ENCODE data around the gene DISC1. TPM values are rescaled to one million over a fixed set of nuclear protein-coding genes. Genes with fewer than 3 reads are reported as not detected.

The DISC1 gene
- total and polyA plus RNA-seq, 11 donors, result 0.76 to 12.8 (median 4.3) TPM

DNA sequence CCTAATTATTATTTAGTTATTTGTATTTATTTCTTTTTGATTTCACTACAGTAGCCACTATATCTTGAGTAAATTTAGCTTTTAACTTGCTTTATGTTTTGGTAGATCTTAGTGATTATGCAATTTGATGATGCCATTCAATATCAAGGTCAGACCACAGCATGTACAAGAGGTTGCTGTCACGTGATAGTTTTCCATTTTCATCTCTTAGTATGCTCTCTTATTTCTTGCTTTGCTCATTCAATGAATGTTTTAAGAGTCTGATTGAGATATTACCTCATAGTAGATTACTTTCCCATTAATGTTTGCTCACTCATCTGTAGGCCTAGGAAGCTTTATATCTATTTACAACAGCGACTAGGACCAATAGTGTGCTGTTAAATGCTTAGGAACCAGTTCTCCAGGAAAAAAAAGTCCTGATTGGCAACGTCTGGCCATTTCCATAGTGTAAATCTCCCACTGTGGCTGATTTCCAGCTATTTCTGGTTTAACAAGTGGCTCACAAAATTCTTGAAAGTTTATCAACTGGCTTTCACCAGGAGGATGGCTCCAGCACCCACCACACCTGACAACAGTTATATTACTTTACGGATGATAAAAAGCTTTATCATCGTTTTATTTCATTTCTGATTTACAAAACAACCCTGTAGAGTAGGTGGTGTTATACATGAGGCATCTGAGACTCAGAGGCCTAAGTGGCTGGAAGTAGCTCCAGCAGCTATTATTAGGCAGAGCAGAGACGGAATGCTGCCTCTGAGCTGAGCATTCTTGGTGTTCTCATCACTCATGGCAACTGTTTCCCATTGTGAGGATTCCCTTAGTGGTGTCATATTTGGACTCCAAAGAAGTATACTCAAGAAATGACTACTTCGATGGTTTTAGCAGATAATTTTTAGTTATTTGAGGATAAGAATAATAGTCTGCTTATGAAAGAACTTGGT is 235.2 kb downstream of the DISC1 start:
- Histone ChIP-seq H3K27ac (peak overlapping the region; percentile 38 to 84 (median 67)), H3K36me3 (no peaks in the 10 kb centered on the region), H3K9me3 (no peaks in the 10 kb centered on the region), H3K27me3 (no peaks in the 10 kb centered on the region), H3K4me1 (peaks cover 5 to 44% (median 30%) of the 10 kb centered on the region in 12 donors), H3K4me3 (no peak overlapping the region)
- ATAC-seq, result peak; percentile 89 to 96 (median 94)
- 33 to 45% (median 39%) methylated on average over 7 of the region's 7 CpGs for WGBS, 4 donors
- intact Hi-C loops (cut with DNase I), result loop anchor here in 9 of 10 donors (10.0 kb wide), 9 partner anchors 73 to 1383 kb away; no protein-coding TSS in a partner anchor
- TF ChIP-seq POLR2A (IDR thresholded peaks at IDR 0.05), result no peak
- TF ChIP-seq CTCF (IDR thresholded peaks at IDR 0.05), result no peak
- peak in 3 of 5 donors; percentile 35 to 61 (median 59) for DNase-seq

DNA sequence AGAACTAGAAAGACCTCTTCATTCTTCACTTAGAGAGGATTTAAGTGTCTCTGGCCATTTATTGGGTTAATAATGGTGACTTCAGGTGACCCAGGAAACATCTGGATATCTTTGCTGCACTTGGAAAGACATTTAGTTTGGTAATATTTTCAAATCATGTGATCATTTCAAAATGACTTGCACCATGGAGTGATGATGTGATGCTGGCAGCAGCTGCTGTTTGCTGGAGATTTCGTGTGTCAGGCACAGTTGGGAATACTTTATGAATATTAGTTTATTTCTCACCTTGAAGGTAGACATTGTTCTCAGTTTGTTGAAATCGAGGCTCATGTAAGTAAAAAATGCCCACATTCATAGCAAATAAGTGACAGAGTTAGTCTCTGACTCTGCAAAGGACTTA is 236.0 kb downstream of the DISC1 start:
- H3K36me3 ChIP-seq, result no peaks in the 10 kb centered on the region
- no peak for TF ChIP-seq CTCF (IDR thresholded peaks at IDR 0.05)
- no peak for TF ChIP-seq POLR2A (IDR thresholded peaks at IDR 0.05)
- H3K4me1 ChIP-seq, result peaks cover 8 to 52% (median 38%) of the 10 kb centered on the region in 12 donors
- no peak overlapping the region for H3K4me3 ChIP-seq
- H3K27ac ChIP-seq, result peak overlapping the region in 7 of 12 donors; percentile 55 to 84 (median 81)
- no peaks in the 10 kb centered on the region for H3K9me3 ChIP-seq
- intact Hi-C loops (cut with DNase I), result loop anchor here in 9 of 10 donors (10.0 kb wide), 9 partner anchors 72 to 1382 kb away; no protein-coding TSS in a partner anchor
- 20 to 50% (median 36%) methylated on average over 2 of the region's 2 CpGs for WGBS, 4 donors
- no peaks in the 10 kb centered on the region for H3K27me3 ChIP-seq
- peak in 1 of 5 donors; percentile 36 for DNase-seq
- peak in 3 of 4 donors; percentile 34 to 51 (median 38) for ATAC-seq

GRCh38 chr1:231865331-231865730 is 238.7 kb downstream of the DISC1 start:
- no peak for DNase-seq
- Histone ChIP-seq H3K4me1 (peaks cover 12 to 58% (median 42%) of the 10 kb centered on the region in 12 donors), H3K4me3 (no peak overlapping the region), H3K27ac (peak overlapping the region in 2 of 12 donors; percentile 1 to 25), H3K9me3 (no peaks in the 10 kb centered on the region), H3K36me3 (no peaks in the 10 kb centered on the region), H3K27me3 (no peaks in the 10 kb centered on the region)
- WGBS, 4 donors, result 56 to 65% (median 64%) methylated on average over 3 of the region's 3 CpGs
- ATAC-seq, result no peak
- TF ChIP-seq POLR2A (IDR thresholded peaks at IDR 0.05) (no peak), CTCF (IDR thresholded peaks at IDR 0.05) (no peak)
- intact Hi-C loops (cut with DNase I), result loop anchor here (5.0 to 10.0 kb wide), 18 partner anchors 52 to 1379 kb away; partner anchors contain the start of gene SIPA1L2 (in 2 of the 10)
